Stimulated activated CD4-positive, alpha-beta T cell treated with anti-CD3 and anti-CD28 coated beads, TNF-alpha, amount 100 ng/mL, for 24 hours (primary cell): ENCODE results near the gene HEMK1.

Experiments
- DNase-seq, 3 experiments: peaks; one replicate each; pipeline ENCODE4 v3.0.0-alpha.2; 2020; ENCODE audit warnings: low read depth in 3 of 3

The HEMK1 gene

GRCh38 chr3:50612970-50613846, 43.9 kb downstream of the HEMK1 start:
- DNase-seq = no peak

GRCh38 chr3:50615190-50615589, 45.9 kb downstream of the HEMK1 start:
- no peak for DNase-seq

- DNase-seq = peak; percentile 66 to 84 (median 68)
Measured at GRCh38 chr3:50616003-50616769, 46.9 kb downstream of the HEMK1 start.

GRCh38 chr3:50616770-50617095, 47.4 kb downstream of the HEMK1 start:
- peak; percentile 88 to 96 (median 94) for DNase-seq

GRCh38 chr3:50617096-50617791, 47.9 kb downstream of the HEMK1 start, which contains the start of gene MAPKAPK3:
Gene MAPKAPK3, plus strand, starts transcription at chr3:50617151. Its CDS starts 415 bp downstream, at chr3:50617566.
- DNase-seq = no peak

GRCh38 chr3:50617911-50618481, 48.7 kb downstream of the HEMK1 start:
- no peak for DNase-seq

GRCh38 chr3:50620420-50620819, 51.1 kb downstream of the HEMK1 start:
- no peak for DNase-seq

- no peak for DNase-seq
Measured at GRCh38 chr3:50620820-50621219, 51.5 kb downstream of the HEMK1 start.

- no peak for DNase-seq
Measured at GRCh38 chr3:50622881-50623280, 53.6 kb downstream of the HEMK1 start.

GRCh38 chr3:50623840-50624474, 54.6 kb downstream of the HEMK1 start:
- peak in 1 of 3 experiments; percentile 68 for DNase-seq

- no peak for DNase-seq
Measured at GRCh38 chr3:50624634-50625033, 55.3 kb downstream of the HEMK1 start.

GRCh38 chr3:50625231-50626182, 56.2 kb downstream of the HEMK1 start:
- DNase-seq = no peak

GRCh38 chr3:50626401-50626800, 57.1 kb downstream of the HEMK1 start:
- no peak for DNase-seq

- no peak for DNase-seq
Measured at GRCh38 chr3:50627407-50628051, 58.2 kb downstream of the HEMK1 start.

- no peak for DNase-seq
Measured at GRCh38 chr3:50628601-50629000, 59.3 kb downstream of the HEMK1 start.

GRCh38 chr3:50630394-50630793, 61.1 kb downstream of the HEMK1 start:
- DNase-seq = no peak

- DNase-seq = no peak
Measured at GRCh38 chr3:50630877-50631276, 61.6 kb downstream of the HEMK1 start.

GRCh38 chr3:50632450-50632849, 63.1 kb downstream of the HEMK1 start:
- DNase-seq = no peak

GRCh38 chr3:50633230-50633790, 64.0 kb downstream of the HEMK1 start:
- no peak for DNase-seq
